HepG2 (cell line): ENCODE results near the gene SLC15A1. TPM values are rescaled to one million over a fixed set of nuclear protein-coding genes. Genes with fewer than 3 reads are reported as not detected.

Experiments used
- ATAC-seq: fragments of 200-7000 bp; cut with Tn5 transposase; 3 replicates; pipeline ENCODE4 v1.9.1; 2020; ENCODE audit warnings: mild to moderate bottlenecking, moderate library complexity
- BruUV-seq: library from RNA; stranded (reverse); fragments of 400-500 nt; replicated peaks from 2 replicates; lab custom pipeline; 2021; lab: Mats Ljungman, UMichigan
- CTCF ChIA-PET: fragments of 300-600 bp; formaldehyde crosslinking; extraction: SDS; loops from one replicate; lab custom pipeline; 2021; ENCODE audit warnings: low total read pairs, inconsistent platforms, low intra/inter-chr PET ratio; lab: Yijun Ruan, JAX
- POLR2A ChIA-PET: fragments of 350-600 bp; sonication (Branson Sonifier 250); formaldehyde crosslinking; loops from one replicate; lab custom pipeline; 2020; ENCODE audit warnings: antibody characterized with exemption, inconsistent platforms; lab: Yijun Ruan, JAX
- DNase-seq: peaks from one replicate; pipeline ENCODE4 v3.0.0-alpha.2; 2015; ENCODE audit warnings: low spot score
- FAIRE-seq: peaks from 3 replicates; lab custom pipeline; 2011; peaks lifted over from hg19 to GRCh38; lab: Jason Lieb, UNC
- H2AFZ ChIP-seq: one replicate; pipeline ENCODE4 v1.6.1; 2011; ENCODE audit warnings: low read length, inconsistent platforms
- H3K27ac ChIP-seq: fragments of 300-600 bp; 3 replicates; pipeline ENCODE4 v1.8.0; 2011; ENCODE audit warnings: mixed run types, mild to moderate bottlenecking, mixed read lengths, low read length, inconsistent platforms; ENCODE audit not compliant: insufficient read depth; ENCODE audit errors: extremely low read length
- H3K27me3 ChIP-seq, 2 experiments: fragments of 200-600 bp in 1 of 2; 2 replicates in 1 of 2; 3 replicates in 1 of 2; pipeline versions ENCODE4 v1.6.0 to v1.8.0; 2011; ENCODE audit warnings: low read length in 2 of 2, mild to moderate bottlenecking in 2 of 2, moderate library complexity in 2 of 2, inconsistent platforms in 1 of 2; ENCODE audit not compliant: insufficient read depth in 2 of 2, control insufficient read depth in 1 of 2
- H3K36me3 ChIP-seq, 2 experiments: fragments of 200-600 bp in 1 of 2; replicated peaks in 1 of 2; 2 replicates in 1 of 2; 3 replicates in 1 of 2; pipeline versions ENCODE4 v1.5.1 to v1.8.0; 2011; ENCODE audit warnings: low read length in 2 of 2, inconsistent platforms in 1 of 2; ENCODE audit not compliant: insufficient read depth in 2 of 2, control insufficient read depth in 1 of 2
- H3K4me1 ChIP-seq: 2 replicates; pipeline ENCODE4 v1.5.1; 2012; ENCODE audit warnings: low read length, inconsistent platforms; ENCODE audit not compliant: insufficient read depth
- H3K4me2 ChIP-seq: 2 replicates; pipeline ENCODE4 v1.6.0; 2011; ENCODE audit warnings: low read depth, low read length, inconsistent platforms
- H3K4me3 ChIP-seq, 3 experiments: fragments of 200-600 bp in 1 of 3; sonication (generic), shearing (Covaris generic) in 1 of 3; replicated peaks in 1 of 3; 2 replicates each; pipeline ENCODE4 v1.5.1; 2011 to 2016; ENCODE audit warnings: low read length in 3 of 3, inconsistent platforms in 2 of 3, low read depth in 2 of 3, mild to moderate bottlenecking in 2 of 3, control low read depth in 1 of 3, mixed read lengths in 1 of 3; ENCODE audit not compliant: insufficient read depth in 1 of 3
- H3K79me2 ChIP-seq: one replicate; pipeline ENCODE4 v1.6.1; 2011; ENCODE audit warnings: low read length, inconsistent platforms; ENCODE audit not compliant: insufficient read depth
- H3K9ac ChIP-seq: 2 replicates; pipeline ENCODE4 v1.6.0; 2011; ENCODE audit warnings: mild to moderate bottlenecking, low read depth, low read length, inconsistent platforms; ENCODE audit not compliant: insufficient read depth
- H3K9me3 ChIP-seq: 2 replicates; pipeline ENCODE4 v1.5.1; 2012; ENCODE audit warnings: mild to moderate bottlenecking, low read length
- H4K20me1 ChIP-seq: 2 replicates; pipeline ENCODE4 v1.6.0; 2011; ENCODE audit warnings: inconsistent platforms, mild to moderate bottlenecking, low read length, moderate library complexity; ENCODE audit not compliant: insufficient read depth
- KDM1A ChIP-seq: IDR thresholded peaks from 2 replicates; pipeline ENCODE4 v1.6.1; 2016; ENCODE audit warnings: missing compliant biosample characterization
- NAIF1 ChIP-seq: sonication (generic); formaldehyde crosslinking; IDR thresholded peaks from 2 replicates; pipeline ENCODE4 v1.5.0; 2020; ENCODE audit warnings: mild to moderate bottlenecking, missing genetic modification reagents, borderline replicate concordance
- ZNF225 ChIP-seq: sonication (generic); formaldehyde crosslinking; IDR thresholded peaks from 2 replicates; pipeline ENCODE4 v1.4.0; 2020; ENCODE audit warnings: mild to moderate bottlenecking, missing genetic modification reagents
- ZNF572 ChIP-seq: sonication (generic); formaldehyde crosslinking; IDR thresholded peaks from 2 replicates; pipeline ENCODE4 v1.5.1; 2020; ENCODE audit warnings: mild to moderate bottlenecking, missing genetic modification reagents
- ZNF766 ChIP-seq: sonication (generic); formaldehyde crosslinking; IDR thresholded peaks from 2 replicates; pipeline ENCODE4 v1.5.0; 2020; ENCODE audit warnings: missing genetic modification reagents, borderline replicate concordance
- WGBS: methylation state at CpG from one replicate; pipeline ENCODE4 v1.1.6; 2017; ENCODE audit warnings: low lambda C conversion rate; 5-methylcytosine and 5-hydroxymethylcytosine counted together
- in situ Hi-C: cut with HindIII; loops from 2 replicates; pipeline ENCODE4 v1.10.0; 2017; ENCODE audit warnings: low pct_unique_long_range_greater_than_20kb; ENCODE audit not compliant: extremely low pct_ligation_motif_present
- intact Hi-C: fragments of 100-400 bp; cut with micrococcal nuclease; formaldehyde crosslinking; loops from one replicate; pipeline ENCODE4 v1.10.0; 2022; ENCODE audit not compliant: unreplicated experiment
- polyA plus RNA-seq, 8 experiments: library from polyadenylated mRNA; depleted of rRNA in 3 of 8; stranded (reverse) in 7 of 8; unstranded in 1 of 8; fragments of >200 nt; fragmentation: Illumina TruSeq in 4 of 8; extraction: Trizol in 4 of 8; gene quantifications; 2 replicates each; pipeline versions ENCODE4 v1.2.1 to v1.2.3, GENCODE V29; 2011 to 2016; ENCODE audit warnings: low read depth in 4 of 8, missing spikeins in 1 of 8, mixed read lengths in 1 of 8; ENCODE audit not compliant: insufficient read depth in 1 of 8
- total RNA-seq, 5 experiments: library from RNA; depleted of rRNA; stranded (reverse); fragments of >200 nt; fragmentation: Illumina TruSeq; extraction: Trizol; gene quantifications; 2 replicates each; pipeline ENCODE4 v1.2.3, GENCODE V29; 2016; ENCODE audit warnings: low read depth in 1 of 5
- TF ChIP-seq, protein P1 (sequence below): conservative IDR thresholded peaks from 2 replicates; pipeline ENCODE4 v1.6.1; 2018; ENCODE audit warnings: missing genetic modification reagents

SLC15A1 gene
- total and polyA plus RNA-seq, 2 of the 13 experiments (the other 11 are each of a cell fraction or from before 2014, with no cell fraction given) = 0.17 to 0.20 TPM

DNA sequence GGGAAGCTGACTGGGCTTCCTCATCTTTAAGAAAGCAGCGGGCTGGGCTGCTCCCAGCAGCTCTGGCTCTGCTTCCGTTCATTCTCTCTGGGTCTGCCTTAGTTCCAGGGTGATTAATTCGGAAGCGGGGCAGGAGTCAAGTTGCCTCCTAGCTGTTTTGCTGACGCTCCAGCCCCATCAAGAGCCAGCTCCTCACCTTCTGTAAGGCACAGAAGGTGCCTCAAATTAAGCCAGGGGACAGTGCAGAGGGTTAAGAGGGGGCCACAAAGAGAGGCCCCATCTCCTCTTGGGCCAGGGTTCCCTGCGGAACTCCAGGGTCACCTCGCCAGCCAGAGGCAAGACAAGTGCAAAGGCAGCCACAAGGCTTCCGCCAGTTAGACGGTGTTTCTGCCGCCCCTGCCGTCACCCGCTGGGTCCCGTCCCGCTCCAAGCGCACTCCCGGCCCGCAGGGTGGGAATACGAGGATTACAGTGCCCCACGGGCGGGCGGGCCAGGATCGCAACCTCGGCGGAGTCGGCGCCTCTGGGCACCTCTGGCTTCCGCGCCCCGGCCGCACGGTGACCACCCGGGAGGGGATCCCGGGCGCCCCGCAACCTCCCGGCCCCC, 508 bp downstream of the SLC15A1 start:
- POLR2A ChIA-PET = no interaction called here
- in situ Hi-C loops = no loop called here
- 70% methylated on average over 2 of the region's 36 CpGs for WGBS
- no peaks in the 10 kb centered on the region for H3K36me3 ChIP-seq
- no peaks in the 10 kb centered on the region for H3K9me3 ChIP-seq
- no peak overlapping the region for H2AFZ ChIP-seq
- no peak overlapping the region for H3K9ac ChIP-seq
- no peaks in the 10 kb centered on the region for H4K20me1 ChIP-seq
- H3K27me3 ChIP-seq = peaks cover 7 to 16% of the 10 kb centered on the region in 2 experiments
- no TSS peak for BruUV-seq
- FAIRE-seq (no peak), DNase-seq (no peak), ATAC-seq (peak; percentile 40)
- peak overlapping the region; percentile 50 for H3K4me2 ChIP-seq
- H3K79me2 ChIP-seq = no peaks in the 10 kb centered on the region
- TF ChIP-seq NAIF1 = no peak
- TF ChIP-seq ZNF572 (CRISPR knock-in tag) = 0 out of 2 replicates have a peak, but pooled peaks have one; percentile 28
- TF ChIP-seq, all 625 proteins: peak for 1
- H3K4me1 ChIP-seq = peaks cover 22% of the 10 kb centered on the region
- CTCF ChIA-PET = no interaction called here
- H3K27ac ChIP-seq = no peak overlapping the region
- intact Hi-C loops = no loop called here
- H3K4me3 ChIP-seq = peak overlapping the region in 1 of 3 experiments; percentile 46; a peak in 2 of 6 replicates

DNA sequence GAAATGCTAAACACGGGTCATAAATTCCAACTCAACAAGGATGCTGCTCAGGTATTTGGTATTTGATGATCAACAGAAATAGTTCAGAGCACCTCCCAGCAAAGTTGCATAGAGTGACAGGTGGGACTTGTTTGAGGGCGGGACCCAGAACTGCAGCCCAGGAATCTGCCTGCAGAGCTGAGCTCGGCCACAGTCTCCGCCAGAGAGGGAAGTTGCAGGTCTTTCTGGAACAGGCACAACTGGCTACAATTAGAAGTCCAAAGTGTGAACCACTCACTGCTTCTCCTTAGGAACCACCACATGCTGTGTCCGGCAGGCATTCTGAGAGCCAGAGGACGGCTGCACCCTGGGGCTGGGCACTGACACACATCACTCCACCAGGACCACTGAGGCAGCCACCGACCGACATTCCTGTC, 1.1 kb downstream of the SLC15A1 start:
- Histone ChIP-seq H3K4me3 (no peak overlapping the region), H3K9me3 (no peaks in the 10 kb centered on the region), H3K36me3 (no peaks in the 10 kb centered on the region), H3K9ac (no peak overlapping the region), H3K79me2 (no peaks in the 10 kb centered on the region), H3K4me1 (peaks cover 28% of the 10 kb centered on the region), H2AFZ (no peak overlapping the region), H3K27me3 (peaks cover 7 to 16% of the 10 kb centered on the region in 2 experiments), H3K4me2 (peak overlapping the region; percentile 50; the same call in 1 of the 2 replicates), H4K20me1 (no peaks in the 10 kb centered on the region), H3K27ac (no peak overlapping the region)
- ChIA-PET CTCF (no interaction called here), POLR2A (no interaction called here)
- no peak for DNase-seq
- peak; percentile 66 for ATAC-seq
- TF ChIP-seq ZNF225 = no peak
- TF ChIP-seq ZNF766 (CRISPR knock-in tag) = no peak
- no peak for TF ChIP-seq KDM1A (CRISPR knock-in tag)
- TF ChIP-seq, protein P1, sequence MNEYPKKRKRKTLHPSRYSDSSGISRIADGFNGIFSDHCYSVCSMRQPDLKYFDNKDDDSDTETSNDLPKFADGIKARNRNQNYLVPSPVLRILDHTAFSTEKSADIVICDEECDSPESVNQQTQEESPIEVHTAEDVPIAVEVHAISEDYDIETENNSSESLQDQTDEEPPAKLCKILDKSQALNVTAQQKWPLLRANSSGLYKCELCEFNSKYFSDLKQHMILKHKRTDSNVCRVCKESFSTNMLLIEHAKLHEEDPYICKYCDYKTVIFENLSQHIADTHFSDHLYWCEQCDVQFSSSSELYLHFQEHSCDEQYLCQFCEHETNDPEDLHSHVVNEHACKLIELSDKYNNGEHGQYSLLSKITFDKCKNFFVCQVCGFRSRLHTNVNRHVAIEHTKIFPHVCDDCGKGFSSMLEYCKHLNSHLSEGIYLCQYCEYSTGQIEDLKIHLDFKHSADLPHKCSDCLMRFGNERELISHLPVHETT (CRISPR knock-in tag) = no peak
- no peak for FAIRE-seq
- BruUV-seq = no TSS peak
- WGBS = 5% methylated on average over 3 of the region's 8 CpGs
- in situ Hi-C loops = no loop called here
- intact Hi-C loops = no loop called here
